GM12874 (cell line): ENCODE results near the gene SLC8A1.

Experiments used
- CTCF ChIP-seq: IDR thresholded peaks from 2 replicates; pipeline ENCODE4 v1.5.1; 2011; ENCODE audit warnings: low read depth, mild to moderate bottlenecking, control low read depth, low read length, moderate library complexity; ENCODE audit not compliant: insufficient read depth

Gene SLC8A1

GRCh38 chr2:40434731-40435271 is 17.1 kb downstream of the SLC8A1 start:
- TF ChIP-seq CTCF = no peak

- TF ChIP-seq CTCF = no peak
Observed at GRCh38 chr2:40433736-40434135, 18.2 kb downstream of the SLC8A1 start.

- TF ChIP-seq CTCF = no peak
Observed at GRCh38 chr2:40432921-40433483, 18.9 kb downstream of the SLC8A1 start.

GRCh38 chr2:40431600-40431955 is 20.3 kb downstream of the SLC8A1 start:
- no peak for TF ChIP-seq CTCF

GRCh38 chr2:40430776-40431599 is 20.9 kb downstream of the SLC8A1 start:
- no peak for TF ChIP-seq CTCF

GRCh38 chr2:40428439-40428838 is 23.5 kb downstream of the SLC8A1 start:
- no peak for TF ChIP-seq CTCF

GRCh38 chr2:40421631-40422297 is 30.1 kb downstream of the SLC8A1 start:
- no peak for TF ChIP-seq CTCF
